GM06990 (cell line): ENCODE measurements around the gene POC1A.

Experiments used
- DNase-seq: peaks from one replicate; pipeline ENCODE4 v3.0.0-alpha.2; 2011; ENCODE audit not compliant: insufficient read length; ENCODE audit errors: extremely low read depth
- H3K27me3 ChIP-seq: replicated peaks from 2 replicates; pipeline ENCODE4 v1.6.0; 2011; ENCODE audit warnings: low read length; ENCODE audit not compliant: control insufficient read depth, insufficient read depth
- H3K36me3 ChIP-seq: 2 replicates; pipeline ENCODE4 v1.5.1; 2011; ENCODE audit warnings: low read length; ENCODE audit not compliant: control insufficient read depth, insufficient read depth
- H3K4me3 ChIP-seq: replicated peaks from 2 replicates; pipeline ENCODE4 v1.5.1; 2011; ENCODE audit warnings: low read depth, mild to moderate bottlenecking, control low read depth, low read length
- CTCF ChIP-seq: IDR thresholded peaks from 2 replicates; pipeline ENCODE4 v1.5.1; 2011; ENCODE audit warnings: low read length, control low read depth, mild to moderate bottlenecking, inconsistent platforms; ENCODE audit not compliant: insufficient read depth, poor library complexity, severe bottlenecking

POC1A gene

DNA sequence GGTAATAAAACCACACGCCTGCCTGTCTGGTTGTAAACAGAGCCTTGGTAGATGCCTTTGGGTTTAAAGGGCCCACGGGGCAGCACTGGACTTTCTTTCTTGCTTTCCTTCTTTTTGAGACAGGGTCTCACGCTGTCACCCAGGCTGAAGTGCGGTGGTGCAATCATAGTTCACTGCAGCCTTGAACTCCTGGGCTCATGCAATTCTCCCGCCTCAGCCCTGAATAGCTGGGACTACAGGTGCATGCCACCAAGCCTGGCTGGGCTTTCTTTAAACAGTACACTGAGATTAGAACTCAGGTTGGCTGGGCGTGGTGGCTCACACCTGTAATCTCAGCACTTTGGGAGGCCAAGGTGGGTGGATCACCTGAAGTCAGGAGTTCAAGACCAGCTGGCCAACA lies 42.2 kb downstream of the POC1A start:
- Histone ChIP-seq H3K36me3 (peaks cover 4% of the 10 kb centered on the region), H3K4me3 (no peak overlapping the region), H3K27me3 (no peaks in the 10 kb centered on the region)
- no peak for DNase-seq
- TF ChIP-seq CTCF: no peak

GRCh38 chr3:52110502-52110901 lies 43.7 kb downstream of the POC1A start:
- no peak overlapping the region for H3K4me3 ChIP-seq
- TF ChIP-seq CTCF: no peak
- H3K36me3 ChIP-seq: peaks cover 4% of the 10 kb centered on the region
- no peak for DNase-seq
- no peaks in the 10 kb centered on the region for H3K27me3 ChIP-seq

DNA sequence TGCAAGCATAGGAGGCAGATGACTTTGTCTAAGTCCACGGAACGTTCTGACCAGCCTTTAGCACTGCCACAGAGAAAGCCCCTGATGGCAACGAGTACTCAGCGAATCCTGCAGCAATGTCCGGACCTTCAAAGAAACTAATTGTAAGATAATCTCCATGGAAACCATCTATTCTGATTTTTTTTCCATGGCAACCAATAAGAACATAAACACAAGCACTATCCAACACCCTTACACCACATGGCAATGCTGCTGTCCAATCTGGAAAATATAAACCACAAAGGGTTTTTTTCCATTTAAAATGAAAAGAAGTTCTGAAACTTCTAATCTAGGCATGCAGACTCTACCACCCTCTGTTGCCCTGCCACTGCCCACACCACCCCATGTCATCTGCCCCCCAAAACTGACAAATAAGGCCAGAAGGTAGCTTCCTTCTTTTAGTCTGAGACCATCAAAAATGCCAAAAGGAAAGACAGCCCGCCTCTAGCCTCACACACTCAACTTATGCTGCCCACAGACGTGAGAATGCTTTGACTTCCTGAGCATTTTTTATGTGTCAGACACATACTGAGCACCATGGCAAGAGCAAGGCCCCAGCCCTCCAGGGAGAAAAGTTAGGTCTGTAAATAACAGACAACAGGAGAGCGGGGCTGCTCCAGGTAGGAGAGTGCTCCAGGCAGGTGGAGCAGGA lies 44.5 kb downstream of the POC1A start:
- H3K36me3 ChIP-seq: peaks cover 4% of the 10 kb centered on the region

GRCh38 chr3:52108302-52109232 lies 45.7 kb downstream of the POC1A start:
- no peak overlapping the region for H3K4me3 ChIP-seq
- DNase-seq: no peak
- H3K27me3 ChIP-seq: no peaks in the 10 kb centered on the region
- TF ChIP-seq CTCF: no peak
- peaks cover 4% of the 10 kb centered on the region for H3K36me3 ChIP-seq

More for the DNA sequence above, 44.5 kb downstream of the POC1A start:
- TF ChIP-seq CTCF: no peak
- DNase-seq: no peak
- Histone ChIP-seq H3K27me3 (no peaks in the 10 kb centered on the region), H3K4me3 (no peak overlapping the region)

- H3K4me3 ChIP-seq: no peak overlapping the region
- no peak for DNase-seq
- no peaks in the 10 kb centered on the region for H3K27me3 ChIP-seq
- peaks cover 4% of the 10 kb centered on the region for H3K36me3 ChIP-seq
- no peak for TF ChIP-seq CTCF
Observed at GRCh38 chr3:52106951-52107611, 47.1 kb downstream of the POC1A start.
